Tibial nerve (tissue), 3 donors: ENCODE data around the gene PKP1.

Source experiments
- EP300 ChIP-seq, 2 donors: sonication (generic); formaldehyde crosslinking; IDR thresholded peaks; one replicate each; pipeline ENCODE4 v1.6.1; 2017; ENCODE audit warnings: antibody characterized with exemption in 2 of 2, mild to moderate bottlenecking in 1 of 2
- POLR2A ChIP-seq, 2 donors: fragments of 450-650 bp; IDR thresholded peaks; one replicate each; pipeline ENCODE4 v1.6.1; 2017; ENCODE audit warnings: antibody characterized with exemption in 2 of 2, mild to moderate bottlenecking in 2 of 2, moderate library complexity in 2 of 2

DNA sequence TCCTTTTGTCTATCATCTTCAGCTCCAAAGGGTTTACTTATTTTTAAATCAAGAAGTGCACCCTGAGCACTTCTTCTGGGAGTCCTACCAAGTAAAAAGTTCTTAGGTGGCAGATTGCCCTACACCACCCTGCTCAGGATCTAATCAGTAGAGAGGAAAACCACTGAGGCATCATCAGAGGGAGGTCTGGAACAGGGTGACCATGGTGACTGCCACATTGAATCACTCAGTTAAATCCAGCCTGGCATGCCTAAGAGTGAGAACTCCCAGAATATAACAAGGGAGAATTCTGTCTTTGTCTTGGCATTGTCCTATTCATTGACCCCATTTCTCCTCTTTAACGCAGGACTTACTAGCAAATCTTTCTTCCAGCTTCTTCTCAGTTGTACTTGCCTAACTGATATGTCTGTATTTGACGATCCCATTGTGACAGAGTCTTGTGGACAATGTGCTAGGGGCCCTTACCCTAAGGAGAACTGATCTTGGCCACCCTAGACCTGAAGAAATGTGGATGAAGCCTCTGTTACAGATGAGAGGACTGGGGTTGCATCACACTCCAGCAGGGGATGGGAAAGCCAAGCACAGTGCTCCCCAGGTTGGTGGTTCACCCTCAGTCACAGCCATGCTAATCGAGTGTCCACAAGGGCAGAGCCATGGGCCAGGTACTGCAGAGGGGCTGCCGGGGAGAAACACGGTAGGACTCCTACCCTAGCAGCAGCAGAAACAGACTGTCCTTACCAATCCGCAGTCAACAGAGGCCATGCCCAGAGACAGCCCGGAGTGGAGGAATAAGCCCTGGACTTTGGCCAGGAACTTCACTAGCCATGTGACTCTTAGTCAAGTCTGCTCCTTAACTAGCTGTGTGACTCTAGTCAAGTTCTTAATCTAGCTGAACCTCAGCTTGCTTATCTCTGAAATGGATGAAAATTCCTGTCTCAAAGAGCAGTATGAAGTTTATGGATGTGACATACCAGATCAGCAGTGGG lies 15.4 kb downstream of the PKP1 start:
- TF ChIP-seq POLR2A (IDR thresholded peaks at IDR 0.05) (no peak), EP300 (IDR thresholded peaks at IDR 0.05) (no peak)
